BE2C (cell line): ENCODE data around the gene HECW1.

Source experiments
- DNase-seq: peaks from one replicate; pipeline ENCODE4 v3.0.0-alpha.2; 2020
- H3K27me3 ChIP-seq: fragments of 250-450 bp; sonication (Bioruptor Pico); 2 replicates; pipeline ENCODE4 v1.5.1; 2020; ENCODE audit warnings: mild to moderate bottlenecking
- H3K36me3 ChIP-seq: fragments of 250-450 bp; sonication (Bioruptor Pico); 2 replicates; pipeline ENCODE4 v1.5.1; 2020; ENCODE audit warnings: mild to moderate bottlenecking
- H3K4me1 ChIP-seq: fragments of 250-450 bp; sonication (Bioruptor Pico); 2 replicates; pipeline ENCODE4 v1.5.1; 2020
- H3K4me3 ChIP-seq: 2 replicates; pipeline ENCODE4 v1.5.1; 2011; ENCODE audit warnings: low read depth, low read length
- H3K9me3 ChIP-seq: fragments of 250-450 bp; sonication (Bioruptor Pico); 2 replicates; pipeline ENCODE4 v1.5.1; 2020
- CTCF ChIP-seq: IDR thresholded peaks from 2 replicates; pipeline ENCODE4 v1.5.1; 2012; ENCODE audit warnings: mild to moderate bottlenecking, low read depth, low read length

Gene HECW1

GRCh38 chr7:43302211-43302711 lies 189.8 kb downstream of the HECW1 start:
- Histone ChIP-seq H3K36me3 (no peaks in the 10 kb centered on the region), H3K4me1 (no peaks in the 10 kb centered on the region), H3K9me3 (no peaks in the 10 kb centered on the region), H3K4me3 (no peak overlapping the region), H3K27me3 (peaks cover 15% of the 10 kb centered on the region)
- no peak for TF ChIP-seq CTCF
- DNase-seq = no peak

- Histone ChIP-seq H3K4me1 (no peaks in the 10 kb centered on the region), H3K4me3 (no peak overlapping the region), H3K27me3 (peaks cover 15% of the 10 kb centered on the region), H3K9me3 (no peaks in the 10 kb centered on the region), H3K36me3 (no peaks in the 10 kb centered on the region)
- no peak for TF ChIP-seq CTCF
- no peak for DNase-seq
These were observed 190.5 kb downstream of the HECW1 start for GRCh38 chr7:43302773-43303460.

GRCh38 chr7:43303740-43304241 lies 191.3 kb downstream of the HECW1 start:
- Histone ChIP-seq H3K36me3 (no peaks in the 10 kb centered on the region), H3K4me1 (no peaks in the 10 kb centered on the region), H3K27me3 (peaks cover 8% of the 10 kb centered on the region), H3K4me3 (no peak overlapping the region), H3K9me3 (no peaks in the 10 kb centered on the region)
- TF ChIP-seq CTCF = no peak
- DNase-seq = no peak

- 0 out of 2 replicates have a peak, but pooled peaks cover 3% of the 10 kb centered on the region for H3K27me3 ChIP-seq
- no peaks in the 10 kb centered on the region for H3K36me3 ChIP-seq
- no peak overlapping the region for H3K4me3 ChIP-seq
- no peak for TF ChIP-seq CTCF
- no peaks in the 10 kb centered on the region for H3K4me1 ChIP-seq
- no peaks in the 10 kb centered on the region for H3K9me3 ChIP-seq
- no peak for DNase-seq
These were observed 194.0 kb downstream of the HECW1 start for GRCh38 chr7:43306404-43306803.

- no peak for TF ChIP-seq CTCF
- H3K4me1 ChIP-seq = no peaks in the 10 kb centered on the region
- H3K36me3 ChIP-seq = no peaks in the 10 kb centered on the region
- no peak for DNase-seq
- H3K27me3 ChIP-seq = peaks cover 3% of the 10 kb centered on the region; the same call in 1 of the 2 replicates
- H3K9me3 ChIP-seq = no peaks in the 10 kb centered on the region
- no peak overlapping the region for H3K4me3 ChIP-seq
These were observed 195.1 kb downstream of the HECW1 start for GRCh38 chr7:43307522-43307921.
